Activated naive CD4-positive, alpha-beta T cell treated with anti-CD3 and anti-CD28 coated beads, Interleukin-2, amount 10 ng/mL, durations not matched to agents 7 days and 5 days (primary cell): ENCODE data around the gene ADCY5.

ENCODE experiments used
- CTCF ChIA-PET: fragments of 350-600 bp; sonication (Branson Sonifier 250); formaldehyde crosslinking; loops from one replicate; lab custom pipeline; 2021; ENCODE audit warnings: antibody characterized with exemption; lab: Charles Lee
- DNase-seq: peaks from one replicate; pipeline ENCODE4 v3.0.0-alpha.2; 2020
- H3K27ac Mint-ChIP-seq: one replicate; pipeline ENCODE4 v1.8.0; 2021; ENCODE audit warnings: mild to moderate bottlenecking, moderate library complexity, mixed read lengths
- H3K27me3 Mint-ChIP-seq: one replicate; pipeline ENCODE4 v1.8.0; 2021; ENCODE audit warnings: mild to moderate bottlenecking, mixed read lengths
- H3K36me3 Mint-ChIP-seq: one replicate; pipeline ENCODE4 v1.8.0; 2021; ENCODE audit warnings: mixed read lengths
- H3K4me1 Mint-ChIP-seq: one replicate; pipeline ENCODE4 v1.8.0; 2021; ENCODE audit warnings: mixed read lengths
- H3K4me3 Mint-ChIP-seq: one replicate; pipeline ENCODE4 v1.8.0; 2021; ENCODE audit warnings: mild to moderate bottlenecking, moderate library complexity, mixed read lengths
- H3K9me3 Mint-ChIP-seq: one replicate; pipeline ENCODE4 v1.8.0; 2021; ENCODE audit warnings: mixed read lengths

ADCY5 gene

DNA sequence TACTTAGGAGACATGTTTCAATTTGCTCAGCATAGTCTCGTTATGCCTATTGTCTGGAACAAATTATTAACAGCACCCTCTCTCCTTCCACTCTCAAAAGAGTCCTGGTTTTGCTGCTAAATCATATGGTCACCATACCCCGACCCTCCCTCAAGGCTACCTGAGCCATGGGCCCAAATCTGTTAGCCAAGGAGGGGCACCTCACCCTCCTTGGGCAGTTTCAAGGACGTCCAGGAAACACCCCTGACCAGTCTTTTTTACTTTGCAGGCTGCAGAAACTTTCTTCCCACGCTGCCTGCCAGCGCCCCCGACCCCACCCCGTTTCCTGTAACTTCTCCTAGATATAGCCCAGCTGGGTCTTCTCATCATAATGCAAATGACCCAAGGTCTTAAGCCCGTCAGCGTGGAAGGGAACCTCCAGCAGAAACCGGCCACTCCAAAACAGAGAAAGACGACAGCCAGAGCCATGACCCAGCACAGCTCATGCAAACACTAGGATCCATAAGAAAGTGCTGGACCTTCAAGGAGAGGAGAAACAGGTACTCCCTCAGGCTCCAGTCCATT is 62.3 kb downstream of the ADCY5 start:
- Mint-ChIP-seq H3K4me1 (no peaks in the 10 kb centered on the region), H3K4me3 (no peak overlapping the region), H3K9me3 (no peaks in the 10 kb centered on the region), H3K27me3 (peaks cover 25% of the 10 kb centered on the region), H3K36me3 (no peaks in the 10 kb centered on the region), H3K27ac (no peak overlapping the region)
- DNase-seq, result no peak
- CTCF ChIA-PET, result no interaction called here

DNA sequence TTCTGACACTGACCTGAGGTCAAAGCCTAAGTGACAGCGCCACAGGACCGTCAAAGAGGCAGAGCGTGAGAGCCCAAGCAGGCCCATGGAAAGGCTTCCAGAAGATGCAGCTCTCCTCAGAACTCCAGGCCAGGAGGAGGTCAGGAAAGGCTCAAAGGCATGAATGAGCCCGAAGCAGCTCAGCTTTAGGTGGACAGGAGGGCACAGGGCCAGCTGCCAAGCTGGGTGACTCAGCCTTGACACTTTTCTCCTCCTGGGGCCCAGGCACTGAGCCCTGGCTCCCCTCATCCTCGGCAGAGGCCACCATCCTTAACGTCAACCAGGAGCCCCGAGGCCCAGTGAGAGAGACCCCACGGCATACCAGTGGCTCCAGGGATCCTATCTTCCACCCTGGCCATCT is 62.9 kb downstream of the ADCY5 start:
- H3K4me1 Mint-ChIP-seq, result no peaks in the 10 kb centered on the region
- no peak for DNase-seq
- H3K27me3 Mint-ChIP-seq, result peaks cover 25% of the 10 kb centered on the region
- CTCF ChIA-PET, result interaction anchor here (1.0 kb wide), 1 partner anchor 20 kb away, joined by 3 read pairs; no protein-coding TSS in a partner anchor
- no peaks in the 10 kb centered on the region for H3K36me3 Mint-ChIP-seq
- H3K4me3 Mint-ChIP-seq, result no peak overlapping the region
- H3K9me3 Mint-ChIP-seq, result no peaks in the 10 kb centered on the region
- H3K27ac Mint-ChIP-seq, result no peak overlapping the region

DNA sequence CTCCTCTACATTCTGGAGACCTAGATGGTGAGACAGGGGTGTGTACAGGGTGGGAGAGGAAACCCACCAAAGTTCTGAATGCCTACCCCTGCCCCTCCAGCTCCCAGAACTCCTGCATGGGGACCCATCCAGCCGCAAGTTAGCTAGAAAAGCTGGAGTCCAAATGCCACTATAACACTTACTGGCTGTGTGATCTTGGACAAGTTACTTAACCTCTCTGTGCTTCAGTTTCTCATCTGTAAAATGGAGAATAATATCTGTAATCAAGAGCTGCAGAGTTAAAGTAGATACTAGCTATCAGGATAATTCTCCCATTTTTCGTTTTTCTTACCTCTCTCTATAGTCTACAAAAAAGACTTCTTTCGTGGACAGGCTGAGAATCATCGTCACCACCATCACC is 63.4 kb downstream of the ADCY5 start:
- H3K27me3 Mint-ChIP-seq, result peaks cover 25% of the 10 kb centered on the region
- H3K36me3 Mint-ChIP-seq, result no peaks in the 10 kb centered on the region
- no peaks in the 10 kb centered on the region for H3K9me3 Mint-ChIP-seq
- no peak overlapping the region for H3K4me3 Mint-ChIP-seq
- no peaks in the 10 kb centered on the region for H3K4me1 Mint-ChIP-seq
- DNase-seq, result no peak
- CTCF ChIA-PET, result interaction anchor here (1.0 kb wide), 1 partner anchor 20 kb away, joined by 3 read pairs; no protein-coding TSS in a partner anchor
- H3K27ac Mint-ChIP-seq, result no peak overlapping the region

DNA sequence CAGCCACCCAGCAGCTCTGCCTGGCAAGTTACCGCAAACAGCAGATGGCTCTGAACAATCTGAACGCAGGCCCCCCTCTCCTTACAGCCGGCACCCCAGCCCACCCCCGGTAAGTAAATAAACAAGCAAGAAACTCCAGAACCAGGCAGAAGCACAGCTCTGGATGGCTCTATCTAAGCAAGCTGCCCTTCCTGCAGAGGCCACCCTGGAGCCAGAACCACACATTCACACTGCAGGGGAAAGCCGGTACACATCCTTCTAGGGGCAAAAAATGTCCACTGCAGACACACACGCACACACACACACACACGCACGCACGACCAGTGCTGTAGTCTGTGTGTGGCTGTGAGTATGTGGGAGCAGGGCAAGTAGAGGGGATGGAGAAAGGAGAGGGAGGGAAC is 63.9 kb downstream of the ADCY5 start:
- Mint-ChIP-seq H3K9me3 (no peaks in the 10 kb centered on the region), H3K4me3 (no peak overlapping the region), H3K27ac (no peak overlapping the region), H3K4me1 (no peaks in the 10 kb centered on the region), H3K27me3 (peaks cover 25% of the 10 kb centered on the region), H3K36me3 (no peaks in the 10 kb centered on the region)
- DNase-seq, result no peak
- CTCF ChIA-PET, result interaction anchor here (1.0 kb wide), 1 partner anchor 19 kb away, joined by 3 read pairs; no protein-coding TSS in a partner anchor

DNA sequence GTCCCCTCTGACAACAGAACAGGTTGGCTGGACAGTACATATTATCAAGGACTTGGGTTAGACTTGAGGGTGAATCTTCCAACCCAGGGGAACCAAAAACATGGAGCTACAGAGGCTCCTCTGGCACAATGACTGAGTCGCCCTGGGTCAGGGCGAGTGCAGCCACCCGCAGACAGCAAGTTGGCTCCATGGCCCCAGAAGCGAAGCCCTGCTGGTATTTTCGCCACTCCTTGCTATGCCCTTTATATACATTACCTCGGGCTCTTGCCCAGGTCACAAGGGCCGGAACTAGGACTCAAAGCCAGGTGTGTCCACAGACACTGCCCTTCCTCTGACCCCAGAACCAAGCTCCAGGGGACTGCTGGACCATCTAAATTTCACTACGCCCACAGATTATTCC is 64.6 kb downstream of the ADCY5 start:
- no peak for DNase-seq
- no peaks in the 10 kb centered on the region for H3K4me1 Mint-ChIP-seq
- H3K9me3 Mint-ChIP-seq, result no peaks in the 10 kb centered on the region
- H3K4me3 Mint-ChIP-seq, result no peak overlapping the region
- H3K36me3 Mint-ChIP-seq, result no peaks in the 10 kb centered on the region
- H3K27ac Mint-ChIP-seq, result no peak overlapping the region
- CTCF ChIA-PET, result no interaction called here
- peaks cover 27% of the 10 kb centered on the region for H3K27me3 Mint-ChIP-seq

DNA sequence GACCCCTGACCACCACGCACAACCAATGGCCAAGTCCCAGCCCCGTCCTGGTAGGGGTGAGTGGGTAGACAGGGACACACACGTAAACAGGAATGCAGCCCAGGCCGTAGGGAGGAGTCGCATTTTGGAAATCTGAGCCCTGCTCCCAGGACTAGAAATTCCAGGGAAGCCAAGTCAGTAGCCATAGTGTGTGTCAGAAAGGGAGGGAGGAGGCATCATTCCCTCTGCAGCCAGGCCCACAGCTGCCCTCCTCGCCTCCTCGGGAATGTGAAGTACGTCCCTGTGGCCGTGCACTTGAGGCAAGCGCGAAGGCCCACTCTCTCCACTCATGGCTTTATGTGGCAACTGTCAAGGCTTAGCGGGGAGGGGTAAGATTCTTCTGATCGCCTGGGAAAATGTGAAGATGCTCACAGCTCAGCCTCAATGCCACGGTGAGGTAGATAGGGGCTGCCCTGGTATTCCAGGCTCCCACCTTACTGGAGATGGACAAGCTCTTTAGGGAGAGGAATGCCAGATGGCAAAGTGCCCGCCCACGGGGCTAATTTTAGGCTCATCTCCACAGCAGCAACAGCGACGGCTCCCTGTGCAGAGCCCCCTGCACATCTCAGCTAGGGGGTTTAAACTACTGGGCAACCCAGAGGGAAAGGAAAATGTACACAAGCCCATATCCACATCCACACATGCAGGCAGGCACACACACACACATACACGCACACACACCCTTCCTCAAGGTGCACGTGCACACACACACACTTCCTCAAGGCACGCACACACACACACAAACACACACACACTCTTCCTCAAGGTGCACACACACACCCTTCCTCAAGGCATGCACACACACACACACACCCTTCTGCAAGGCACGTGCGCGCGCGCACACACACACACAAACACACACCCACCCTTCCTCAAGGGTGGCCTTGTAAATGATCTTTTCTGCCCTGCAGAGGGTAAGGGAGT is 65.5 kb downstream of the ADCY5 start:
- no peaks in the 10 kb centered on the region for H3K9me3 Mint-ChIP-seq
- CTCF ChIA-PET, result no interaction called here
- no peaks in the 10 kb centered on the region for H3K4me1 Mint-ChIP-seq
- no peak overlapping the region for H3K27ac Mint-ChIP-seq
- H3K27me3 Mint-ChIP-seq, result peaks cover 22% of the 10 kb centered on the region
- no peak overlapping the region for H3K4me3 Mint-ChIP-seq
- no peak for DNase-seq
- no peaks in the 10 kb centered on the region for H3K36me3 Mint-ChIP-seq

DNA sequence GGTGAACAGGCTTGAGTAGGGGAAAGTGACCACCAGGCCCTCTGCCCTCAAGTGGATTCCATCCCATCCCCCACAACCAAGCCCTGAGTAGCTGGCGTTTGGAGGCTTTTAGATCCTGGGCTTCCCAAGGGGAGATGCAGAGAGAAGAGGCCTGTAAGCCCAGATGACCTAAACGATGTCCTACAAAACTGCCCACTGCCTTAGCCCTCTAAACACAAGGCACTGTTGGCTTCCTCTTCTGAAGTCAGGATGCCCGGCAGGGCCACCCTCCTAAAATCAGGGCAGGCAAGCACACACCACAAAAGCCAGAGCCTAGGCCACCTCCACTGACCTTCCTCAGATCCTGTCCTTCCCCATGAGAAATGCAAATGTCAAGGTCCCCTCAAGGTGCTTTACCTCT is 68.6 kb downstream of the ADCY5 start:
- H3K9me3 Mint-ChIP-seq, result no peaks in the 10 kb centered on the region
- no peak for DNase-seq
- H3K36me3 Mint-ChIP-seq, result no peaks in the 10 kb centered on the region
- H3K4me3 Mint-ChIP-seq, result no peak overlapping the region
- peaks cover 23% of the 10 kb centered on the region for H3K27me3 Mint-ChIP-seq
- no peak overlapping the region for H3K27ac Mint-ChIP-seq
- CTCF ChIA-PET, result no interaction called here
- no peaks in the 10 kb centered on the region for H3K4me1 Mint-ChIP-seq

DNA sequence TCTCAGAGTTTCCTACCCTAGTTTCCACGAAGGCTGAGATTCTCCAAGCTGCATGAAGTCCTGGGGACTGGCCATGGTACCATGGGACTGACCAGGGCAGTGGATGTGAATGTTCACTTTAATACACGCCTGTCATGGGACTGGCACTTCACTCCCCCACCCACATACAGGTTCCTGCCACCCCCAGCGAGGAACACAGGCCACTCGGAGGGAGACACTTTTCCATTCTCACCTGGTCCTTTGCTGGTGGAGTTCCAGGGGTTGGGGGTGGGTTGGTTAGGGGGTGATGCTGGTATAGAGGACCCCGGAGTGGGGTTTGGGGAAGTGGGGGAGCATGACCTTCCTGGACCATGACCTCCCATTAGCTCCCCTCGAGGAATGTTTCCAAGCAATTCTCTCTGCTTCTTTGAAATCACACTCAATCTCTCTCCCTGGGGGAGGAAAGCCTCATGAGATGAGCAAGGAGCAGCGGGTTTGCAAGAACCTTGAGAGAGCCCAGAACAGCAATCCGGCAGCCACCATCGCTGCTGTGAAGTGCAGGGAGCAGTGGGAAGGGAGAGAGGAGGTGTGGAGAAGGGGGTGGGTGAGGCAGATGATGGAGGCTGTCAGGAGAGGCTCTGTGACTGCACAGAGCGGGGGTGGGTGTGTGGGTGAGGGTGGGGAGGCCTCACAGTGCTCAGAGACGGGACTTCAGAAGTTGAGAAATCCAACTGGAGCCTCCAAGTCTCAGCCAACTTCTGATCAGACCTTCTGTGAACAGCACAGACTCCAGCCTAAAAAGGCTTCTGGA is 69.7 kb downstream of the ADCY5 start:
- Mint-ChIP-seq H3K27me3 (peaks cover 28% of the 10 kb centered on the region), H3K4me3 (no peak overlapping the region), H3K27ac (no peak overlapping the region), H3K4me1 (no peaks in the 10 kb centered on the region), H3K36me3 (no peaks in the 10 kb centered on the region), H3K9me3 (no peaks in the 10 kb centered on the region)
- no peak for DNase-seq
- CTCF ChIA-PET, result no interaction called here

DNA sequence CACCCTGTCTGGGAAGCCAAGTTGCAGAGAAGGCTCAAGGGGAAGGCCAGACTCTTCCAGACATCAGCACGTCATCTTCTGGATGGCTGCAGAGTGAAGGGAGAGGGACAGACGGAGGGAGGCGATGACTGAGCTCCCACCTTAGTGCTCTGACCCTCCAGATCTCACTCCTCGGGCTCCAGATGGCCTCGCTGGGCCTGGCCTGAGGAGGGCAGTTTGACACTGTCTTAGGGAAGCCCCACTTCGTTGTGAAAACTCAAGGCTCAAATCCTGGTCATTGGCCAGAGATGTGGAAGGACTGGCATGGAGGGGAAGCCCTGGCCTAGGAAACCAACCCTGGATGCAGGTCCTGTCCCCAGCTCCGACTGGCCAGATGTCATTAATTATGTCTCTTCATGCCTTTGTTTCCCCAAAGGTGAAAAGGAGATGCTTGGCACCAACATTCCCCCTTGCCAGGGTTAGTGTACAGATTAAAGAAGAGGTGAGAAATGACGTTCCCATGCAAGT is 70.4 kb downstream of the ADCY5 start:
- CTCF ChIA-PET, result interaction anchor here (0.6 kb wide), 1 partner anchor 353 kb away, joined by 3 read pairs; no protein-coding TSS in a partner anchor
- DNase-seq, result no peak
- Mint-ChIP-seq H3K27me3 (peaks cover 32% of the 10 kb centered on the region), H3K4me3 (no peak overlapping the region), H3K27ac (no peak overlapping the region), H3K4me1 (no peaks in the 10 kb centered on the region), H3K9me3 (no peaks in the 10 kb centered on the region), H3K36me3 (no peaks in the 10 kb centered on the region)

DNA sequence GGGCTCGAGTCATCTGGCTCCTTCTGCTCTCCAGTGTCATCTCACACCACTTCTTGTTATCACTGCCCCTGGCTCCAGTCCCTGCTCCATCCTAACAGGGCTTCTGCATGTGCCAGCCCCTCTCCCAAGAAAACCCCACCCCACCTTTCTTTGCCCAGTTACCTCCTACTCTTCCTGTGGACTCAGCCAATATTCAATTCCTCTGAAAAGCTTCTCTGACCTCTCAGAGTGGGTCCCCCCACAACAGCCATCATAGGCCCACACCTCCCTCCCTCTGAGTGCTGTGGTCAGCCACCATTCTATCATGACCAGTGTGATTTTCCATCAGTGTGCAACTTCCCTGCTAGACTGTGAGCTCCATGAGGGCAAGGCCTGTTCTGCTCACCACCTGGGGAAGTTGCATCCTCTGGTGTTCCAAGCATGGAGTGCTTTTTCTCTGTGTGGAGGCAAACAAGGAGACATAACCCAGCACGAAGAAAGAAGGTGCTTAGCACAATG is 71.6 kb downstream of the ADCY5 start:
- Mint-ChIP-seq H3K36me3 (no peaks in the 10 kb centered on the region), H3K27ac (no peak overlapping the region), H3K4me1 (no peaks in the 10 kb centered on the region), H3K4me3 (no peak overlapping the region), H3K27me3 (peaks cover 38% of the 10 kb centered on the region), H3K9me3 (no peaks in the 10 kb centered on the region)
- CTCF ChIA-PET, result no interaction called here
- no peak for DNase-seq

DNA sequence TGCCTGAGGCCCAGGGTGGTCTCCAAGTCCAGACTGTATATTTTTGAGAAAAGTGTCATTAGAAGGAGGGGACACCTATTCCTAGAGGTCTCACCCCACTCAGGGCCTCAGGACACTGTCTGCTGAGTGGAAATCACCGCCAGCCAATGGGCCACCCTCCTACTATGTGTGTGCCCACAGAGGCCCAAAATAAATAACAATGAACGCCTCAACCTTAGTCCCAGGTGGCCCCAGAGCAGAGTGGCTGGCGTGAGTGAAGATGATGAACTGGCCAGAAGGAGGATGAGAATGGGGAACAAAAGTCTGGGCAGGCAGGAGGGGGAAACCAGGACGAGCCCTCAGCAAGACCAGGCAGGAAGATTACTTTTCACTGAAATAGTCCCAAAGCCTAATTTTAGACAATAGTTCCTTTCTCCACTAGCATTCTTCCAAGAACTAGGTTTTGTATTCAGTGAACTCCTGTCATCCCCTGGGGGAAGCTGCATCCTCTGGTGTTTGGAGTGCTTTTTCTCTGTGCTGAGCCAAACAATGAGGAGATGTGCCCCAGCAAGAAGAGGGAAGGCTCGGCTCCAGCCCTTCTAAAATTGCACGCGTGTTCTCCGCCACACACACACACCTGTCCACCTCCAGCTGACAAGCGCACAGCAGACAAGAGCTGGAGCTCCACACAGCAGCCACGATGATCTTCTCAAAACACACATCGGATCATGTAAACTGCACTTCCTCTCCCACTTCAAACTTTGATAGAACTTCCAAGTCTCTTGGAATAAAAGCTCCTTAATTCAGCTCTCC is 72.2 kb downstream of the ADCY5 start:
- no peaks in the 10 kb centered on the region for H3K36me3 Mint-ChIP-seq
- DNase-seq, result no peak
- no peak overlapping the region for H3K4me3 Mint-ChIP-seq
- no peaks in the 10 kb centered on the region for H3K4me1 Mint-ChIP-seq
- no peaks in the 10 kb centered on the region for H3K9me3 Mint-ChIP-seq
- H3K27ac Mint-ChIP-seq, result no peak overlapping the region
- peaks cover 41% of the 10 kb centered on the region for H3K27me3 Mint-ChIP-seq
- CTCF ChIA-PET, result no interaction called here

DNA sequence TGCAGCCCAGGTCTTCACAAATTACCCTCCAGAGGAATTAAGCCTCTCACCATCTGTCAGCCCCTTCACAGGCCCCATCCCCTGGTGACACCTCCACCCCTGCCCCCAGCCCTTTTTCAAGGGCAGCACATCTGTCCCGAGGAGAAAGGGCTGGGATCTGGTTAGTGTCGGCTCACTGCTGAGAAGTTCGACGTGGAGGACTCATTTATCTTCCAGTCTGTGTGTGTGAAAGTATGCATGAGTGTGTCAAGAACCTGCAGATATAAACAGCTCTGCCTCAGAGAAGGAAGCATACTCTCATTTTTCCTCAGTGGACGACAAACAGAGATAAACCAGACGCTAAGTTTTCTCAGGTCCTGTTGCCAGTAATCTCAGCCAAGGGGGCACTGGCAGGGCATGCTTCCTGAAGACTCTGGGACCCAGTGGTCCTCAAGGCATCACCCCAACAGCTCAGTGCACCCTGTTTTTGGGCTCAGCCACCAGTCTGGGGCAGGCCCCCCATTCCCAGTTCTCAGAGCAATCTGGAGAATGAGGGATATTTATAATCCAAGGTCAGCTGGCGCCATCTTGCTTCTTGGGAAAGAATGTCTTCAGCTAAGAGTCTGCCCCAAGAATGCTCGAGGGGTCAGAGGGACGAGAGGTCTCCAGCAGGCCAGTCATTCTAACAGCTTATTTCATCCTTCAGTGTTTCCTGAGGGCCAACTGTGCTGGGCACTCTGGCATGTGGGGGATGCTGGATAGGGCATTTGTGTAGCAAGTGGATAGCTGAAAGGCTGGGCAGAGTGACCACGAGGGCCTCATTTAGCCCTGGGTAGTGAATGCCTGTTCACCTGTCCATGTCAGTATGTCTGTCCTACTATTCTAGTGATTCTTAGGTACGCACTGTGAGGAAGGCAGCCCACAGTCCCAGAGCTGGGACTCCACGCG is 73.6 kb downstream of the ADCY5 start:
- no peak overlapping the region for H3K27ac Mint-ChIP-seq
- H3K4me3 Mint-ChIP-seq, result no peak overlapping the region
- CTCF ChIA-PET, result no interaction called here

DNA sequence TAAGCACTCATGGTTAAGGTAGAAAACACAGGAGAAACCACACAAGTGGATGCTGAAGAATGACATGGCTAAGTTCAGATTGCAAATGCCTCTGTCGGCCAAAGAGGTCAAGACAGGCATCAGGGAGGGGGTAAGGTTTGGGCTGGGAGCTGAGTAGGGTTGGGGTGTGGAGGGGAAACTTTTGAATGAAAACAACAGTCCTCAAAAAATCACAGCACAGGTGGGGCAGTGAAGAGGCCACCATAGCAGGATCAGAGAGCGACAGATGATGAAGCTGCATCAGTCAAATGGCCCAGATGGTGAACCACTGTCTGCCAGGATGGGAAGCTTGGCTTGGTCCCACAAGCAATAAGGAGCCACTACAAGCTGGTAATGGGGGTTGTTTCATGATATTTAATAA is 74.9 kb downstream of the ADCY5 start:
- Mint-ChIP-seq H3K36me3 (no peaks in the 10 kb centered on the region), H3K9me3 (no peaks in the 10 kb centered on the region), H3K4me3 (no peak overlapping the region), H3K27ac (no peak overlapping the region), H3K27me3 (peaks cover 42% of the 10 kb centered on the region), H3K4me1 (no peaks in the 10 kb centered on the region)
- CTCF ChIA-PET, result no interaction called here
- DNase-seq, result no peak

More for the DNA sequence above, 73.6 kb downstream of the ADCY5 start:
- Mint-ChIP-seq H3K36me3 (no peaks in the 10 kb centered on the region), H3K4me1 (no peaks in the 10 kb centered on the region), H3K27me3 (peaks cover 47% of the 10 kb centered on the region), H3K9me3 (no peaks in the 10 kb centered on the region)
- DNase-seq, result no peak
